HepG2 (cell line): Measurements from ENCODE around the gene CENPO. TPM values are rescaled to one million over a fixed set of nuclear protein-coding genes. Genes with fewer than 3 reads are reported as not detected.

Experiments
- AKAP8 ChIP-seq: sonication (generic); formaldehyde crosslinking; IDR thresholded peaks from 2 replicates; pipeline ENCODE4 v1.5.1; 2020; ENCODE audit warnings: mild to moderate bottlenecking, missing genetic modification reagents
- BHLHE40 ChIP-seq: IDR thresholded peaks from 2 replicates; pipeline ENCODE4 v1.6.1; 2011; ENCODE audit warnings: low read length, improper control_type of control experiment
- CTCF ChIP-seq: sonication (generic); formaldehyde crosslinking; IDR thresholded peaks from 2 replicates; pipeline ENCODE4 v1.5.0; 2020; ENCODE audit warnings: mild to moderate bottlenecking, missing genetic modification reagents, moderate library complexity
- GATA4 ChIP-seq: sonication (generic); IDR thresholded peaks from 2 replicates; pipeline ENCODE4 v1.6.1; 2016; ENCODE audit warnings: antibody characterized with exemption, low read depth, borderline replicate concordance
- HES4 ChIP-seq: sonication (generic); formaldehyde crosslinking; IDR thresholded peaks from 2 replicates; pipeline ENCODE4 v1.9.0; 2021; ENCODE audit warnings: mild to moderate bottlenecking, missing genetic modification reagents, borderline replicate concordance
- HMGA1 ChIP-seq: sonication (generic); formaldehyde crosslinking; conservative IDR thresholded peaks from 2 replicates; pipeline ENCODE4 v1.4.0; 2020; ENCODE audit warnings: missing genetic modification reagents
- ISL2 ChIP-seq: sonication (generic); formaldehyde crosslinking; IDR thresholded peaks from 2 replicates; pipeline ENCODE4 v1.5.0; 2020; ENCODE audit warnings: missing genetic modification reagents
- KDM5A ChIP-seq: fragments of 200-600 bp; sonication (generic); IDR thresholded peaks from 2 replicates; pipeline ENCODE4 v1.7.0; 2018; ENCODE audit warnings: antibody characterized with exemption, mild to moderate bottlenecking, low read length, borderline replicate concordance
- MATR3 ChIP-seq: sonication (generic); formaldehyde crosslinking; IDR thresholded peaks from 2 replicates; pipeline ENCODE4 v1.4.0; 2020; ENCODE audit warnings: missing genetic modification reagents
- MAZ ChIP-seq, 2 experiments: sonication (generic) in 1 of 2; formaldehyde crosslinking in 1 of 2; IDR thresholded peaks; 2 replicates each; pipeline versions ENCODE4 v1.5.0 to v1.6.1; 2012 to 2020; ENCODE audit warnings: low read depth in 2 of 2, mild to moderate bottlenecking in 2 of 2, borderline replicate concordance in 1 of 2, improper control_type of control experiment in 1 of 2, low read length in 1 of 2, missing genetic modification reagents in 1 of 2, moderate library complexity in 1 of 2
- MZF1 ChIP-seq: sonication (generic); formaldehyde crosslinking; IDR thresholded peaks from 2 replicates; pipeline ENCODE4 v1.8.1; 2023; ENCODE audit warnings: mild to moderate bottlenecking, missing genetic modification reagents, borderline replicate concordance
- NFYB ChIP-seq: sonication (generic); formaldehyde crosslinking; IDR thresholded peaks from 2 replicates; pipeline ENCODE4 v1.4.0; 2020; ENCODE audit warnings: missing genetic modification reagents
- NFYC ChIP-seq: IDR thresholded peaks from 2 replicates; pipeline ENCODE4 v1.6.1; 2016; ENCODE audit warnings: missing genetic modification reagents, missing compliant biosample characterization
- REL ChIP-seq: sonication (generic); formaldehyde crosslinking; conservative IDR thresholded peaks from 2 replicates; pipeline ENCODE4 v1.8.0; 2022; ENCODE audit warnings: mild to moderate bottlenecking, missing genetic modification reagents, moderate library complexity
- TMF1 ChIP-seq: sonication (generic); formaldehyde crosslinking; IDR thresholded peaks from 2 replicates; pipeline ENCODE4 v1.8.1; 2022; ENCODE audit warnings: low read depth, missing genetic modification reagents
- ZBTB33 ChIP-seq: sonication (generic); formaldehyde crosslinking; IDR thresholded peaks from 2 replicates; pipeline ENCODE4 v1.4.0; 2020; ENCODE audit warnings: missing genetic modification reagents
- ZC3H4 ChIP-seq: sonication (generic); formaldehyde crosslinking; IDR thresholded peaks from 2 replicates; pipeline ENCODE4 v1.4.0; 2020; ENCODE audit warnings: missing genetic modification reagents, borderline replicate concordance
- ZNF205 ChIP-seq: IDR thresholded peaks from 2 replicates; pipeline ENCODE4 v1.6.1; 2018; ENCODE audit warnings: missing biosample characterization, missing genetic modification reagents
- ZNF235 ChIP-seq: sonication (generic); formaldehyde crosslinking; IDR thresholded peaks from 2 replicates; pipeline ENCODE4 v1.8.1; 2023; ENCODE audit warnings: mild to moderate bottlenecking, missing genetic modification reagents, borderline replicate concordance
- ZNF337 ChIP-seq: sonication (generic); formaldehyde crosslinking; IDR thresholded peaks from 2 replicates; pipeline ENCODE4 v1.5.1; 2020; ENCODE audit warnings: missing genetic modification reagents, low read depth, mild to moderate bottlenecking, borderline replicate concordance
- ZNF672 ChIP-seq: sonication (generic); formaldehyde crosslinking; IDR thresholded peaks from 2 replicates; pipeline ENCODE4 v1.8.1; 2022; ENCODE audit warnings: missing genetic modification reagents
- ZNF674 ChIP-seq: sonication (generic); formaldehyde crosslinking; IDR thresholded peaks from 2 replicates; pipeline ENCODE4 v1.5.0; 2020; ENCODE audit warnings: low read depth, mild to moderate bottlenecking, missing genetic modification reagents
- ZNF768 ChIP-seq: sonication (generic); formaldehyde crosslinking; IDR thresholded peaks from 2 replicates; pipeline ENCODE4 v1.4.0; 2020; ENCODE audit warnings: missing genetic modification reagents
- ZNF770 ChIP-seq: sonication (generic); formaldehyde crosslinking; IDR thresholded peaks from 2 replicates; pipeline ENCODE4 v1.5.0; 2020; ENCODE audit warnings: mild to moderate bottlenecking, missing genetic modification reagents
- polyA plus RNA-seq, 8 experiments: library from polyadenylated mRNA; depleted of rRNA in 3 of 8; stranded (reverse) in 7 of 8; unstranded in 1 of 8; fragments of >200 nt; fragmentation: Illumina TruSeq in 4 of 8; extraction: Trizol in 4 of 8; gene quantifications; 2 replicates each; pipeline versions ENCODE4 v1.2.1 to v1.2.3, GENCODE V29; 2011 to 2016; ENCODE audit warnings: low read depth in 4 of 8, missing spikeins in 1 of 8, mixed read lengths in 1 of 8; ENCODE audit not compliant: insufficient read depth in 1 of 8
- total RNA-seq, 5 experiments: library from RNA; depleted of rRNA; stranded (reverse); fragments of >200 nt; fragmentation: Illumina TruSeq; extraction: Trizol; gene quantifications; 2 replicates each; pipeline ENCODE4 v1.2.3, GENCODE V29; 2016; ENCODE audit warnings: low read depth in 1 of 5

CENPO gene
- total and polyA plus RNA-seq, 2 of the 13 experiments (the other 11 are each of a cell fraction or from before 2014, with no cell fraction given): 19.7 to 35.5 TPM

GRCh38 chr2:24824966-24825882 is 32.0 kb downstream of the CENPO start (continued):
- TF ChIP-seq KDM5A (no peak), CTCF (CRISPR knock-in tag) (peak; percentile 61), ZNF337 (CRISPR knock-in tag) (no peak), NFYC (CRISPR knock-in tag) (no peak), ZNF235 (CRISPR knock-in tag) (no peak), GATA4 (no peak), REL (CRISPR knock-in tag) (no peak), ZNF768 (CRISPR knock-in tag) (no peak), ZBTB33 (CRISPR knock-in tag) (peak; percentile 14; the same call in 1 of the 2 replicates), MAZ (IDR thresholded peaks at IDR 0.05; ENCODE audit: borderline replicate concordance, low read depth, low read length) (no peak), MAZ (CRISPR knock-in tag; IDR thresholded peaks at IDR 0.05; ENCODE audit: low read depth) (no peak), MZF1 (no peak), AKAP8 (CRISPR knock-in tag) (no peak), ZNF674 (CRISPR knock-in tag) (no peak), TMF1 (CRISPR knock-in tag) (no peak), ZNF205 (no peak), ISL2 (CRISPR knock-in tag) (no peak), ZNF770 (0 out of 2 replicates have a peak, but pooled peaks have one; percentile 14), ZC3H4 (no peak), NFYB (CRISPR knock-in tag) (no peak), ZNF672 (CRISPR knock-in tag) (no peak), HES4 (CRISPR knock-in tag) (no peak), MATR3 (CRISPR knock-in tag) (no peak), HMGA1 (no peak), BHLHE40 (no peak)
